HL-60 (cell line): ENCODE measurements around the gene ARHGEF4.

Experiments used
- DNase-seq, 2 experiments: peaks; one replicate each; pipeline ENCODE4 v3.0.0-alpha.2; 2010 to 2020; ENCODE audit warnings: low read depth in 1 of 2, low spot score in 1 of 2
- H3K27ac ChIP-seq: fragments of 250-450 bp; sonication (Bioruptor Pico); replicated peaks from 2 replicates; pipeline ENCODE4 v1.5.1; 2020; ENCODE audit warnings: mild to moderate bottlenecking, moderate library complexity
- H3K27me3 ChIP-seq: fragments of 250-450 bp; sonication (Bioruptor Pico); 2 replicates; pipeline ENCODE4 v1.5.1; 2021; ENCODE audit warnings: mild to moderate bottlenecking, moderate library complexity; ENCODE audit not compliant: insufficient read depth, poor library complexity, severe bottlenecking
- H3K4me3 ChIP-seq: replicated peaks from 2 replicates; pipeline ENCODE4 v1.5.1; 2011; ENCODE audit warnings: mild to moderate bottlenecking, control low read depth, low read length; ENCODE audit not compliant: insufficient read depth
- GABPA ChIP-seq: IDR thresholded peaks from 2 replicates; pipeline ENCODE4 v1.6.1; 2012; ENCODE audit warnings: low read depth
- POLR2AphosphoS5 ChIP-seq: IDR thresholded peaks from 2 replicates; pipeline ENCODE4 v1.6.1; 2012; ENCODE audit warnings: low read depth
- SPI1 ChIP-seq: IDR thresholded peaks from 2 replicates; pipeline ENCODE4 v1.6.1; 2012; ENCODE audit warnings: low read depth, mild to moderate bottlenecking, borderline replicate concordance
- TF ChIP-seq, protein P1 (sequence below): IDR thresholded peaks from 2 replicates; pipeline ENCODE4 v1.6.1; 2012; ENCODE audit warnings: low read depth; ENCODE audit not compliant: insufficient replicate concordance
- TF ChIP-seq, protein P2 (sequence below): IDR thresholded peaks from one replicate; pipeline ENCODE4 v1.5.1; 2011; ENCODE audit warnings: low read length, control low read depth, inconsistent platforms; ENCODE audit not compliant: insufficient read depth

Gene ARHGEF4

DNA sequence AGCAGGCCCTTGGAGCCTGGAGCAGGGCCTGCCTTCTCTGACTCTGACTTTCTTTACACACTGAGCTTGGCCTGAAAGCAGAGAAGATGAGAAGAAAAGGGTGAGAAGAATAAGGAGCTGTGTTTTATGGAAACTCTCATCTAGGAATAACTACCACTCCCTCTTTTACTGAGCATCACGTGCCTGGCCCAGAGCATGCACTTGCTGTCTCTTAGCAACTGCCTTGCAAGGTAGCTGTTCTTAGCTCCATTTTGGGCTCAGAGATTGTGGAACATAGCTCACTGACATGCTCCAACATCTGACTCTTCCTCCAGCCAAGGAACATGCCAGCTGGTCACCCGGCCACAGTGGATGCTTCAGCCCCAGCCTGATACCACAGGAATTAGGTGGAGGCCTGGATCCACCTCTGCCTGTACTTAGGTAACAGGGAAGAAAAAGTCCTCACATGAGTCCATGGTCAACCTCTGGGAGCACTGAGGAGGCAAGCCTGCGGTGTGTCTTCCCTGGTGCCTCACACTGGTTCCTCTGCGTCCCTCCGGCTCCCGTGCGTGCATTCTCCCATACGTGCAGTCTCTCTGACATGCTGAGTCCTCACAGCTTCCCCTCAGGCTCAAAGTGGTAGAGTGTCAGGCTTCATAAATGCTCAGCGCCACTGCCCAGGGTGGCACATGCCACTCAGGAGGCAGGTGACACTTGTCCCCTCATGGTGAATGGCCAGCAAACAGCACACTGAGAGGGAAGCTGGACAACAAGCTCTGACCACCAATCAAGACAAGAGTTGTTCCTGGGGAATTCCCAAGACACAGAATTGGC, 45.7 kb upstream of the ARHGEF4 start:
- no peak overlapping the region for H3K27ac ChIP-seq
- H3K4me3 ChIP-seq = no peak overlapping the region
- TF ChIP-seq POLR2AphosphoS5 (no peak), GABPA (no peak), SPI1 (no peak)
- TF ChIP-seq, protein P1, sequence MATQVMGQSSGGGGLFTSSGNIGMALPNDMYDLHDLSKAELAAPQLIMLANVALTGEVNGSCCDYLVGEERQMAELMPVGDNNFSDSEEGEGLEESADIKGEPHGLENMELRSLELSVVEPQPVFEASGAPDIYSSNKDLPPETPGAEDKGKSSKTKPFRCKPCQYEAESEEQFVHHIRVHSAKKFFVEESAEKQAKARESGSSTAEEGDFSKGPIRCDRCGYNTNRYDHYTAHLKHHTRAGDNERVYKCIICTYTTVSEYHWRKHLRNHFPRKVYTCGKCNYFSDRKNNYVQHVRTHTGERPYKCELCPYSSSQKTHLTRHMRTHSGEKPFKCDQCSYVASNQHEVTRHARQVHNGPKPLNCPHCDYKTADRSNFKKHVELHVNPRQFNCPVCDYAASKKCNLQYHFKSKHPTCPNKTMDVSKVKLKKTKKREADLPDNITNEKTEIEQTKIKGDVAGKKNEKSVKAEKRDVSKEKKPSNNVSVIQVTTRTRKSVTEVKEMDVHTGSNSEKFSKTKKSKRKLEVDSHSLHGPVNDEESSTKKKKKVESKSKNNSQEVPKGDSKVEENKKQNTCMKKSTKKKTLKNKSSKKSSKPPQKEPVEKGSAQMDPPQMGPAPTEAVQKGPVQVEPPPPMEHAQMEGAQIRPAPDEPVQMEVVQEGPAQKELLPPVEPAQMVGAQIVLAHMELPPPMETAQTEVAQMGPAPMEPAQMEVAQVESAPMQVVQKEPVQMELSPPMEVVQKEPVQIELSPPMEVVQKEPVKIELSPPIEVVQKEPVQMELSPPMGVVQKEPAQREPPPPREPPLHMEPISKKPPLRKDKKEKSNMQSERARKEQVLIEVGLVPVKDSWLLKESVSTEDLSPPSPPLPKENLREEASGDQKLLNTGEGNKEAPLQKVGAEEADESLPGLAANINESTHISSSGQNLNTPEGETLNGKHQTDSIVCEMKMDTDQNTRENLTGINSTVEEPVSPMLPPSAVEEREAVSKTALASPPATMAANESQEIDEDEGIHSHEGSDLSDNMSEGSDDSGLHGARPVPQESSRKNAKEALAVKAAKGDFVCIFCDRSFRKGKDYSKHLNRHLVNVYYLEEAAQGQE = no peak
- TF ChIP-seq, protein P2, sequence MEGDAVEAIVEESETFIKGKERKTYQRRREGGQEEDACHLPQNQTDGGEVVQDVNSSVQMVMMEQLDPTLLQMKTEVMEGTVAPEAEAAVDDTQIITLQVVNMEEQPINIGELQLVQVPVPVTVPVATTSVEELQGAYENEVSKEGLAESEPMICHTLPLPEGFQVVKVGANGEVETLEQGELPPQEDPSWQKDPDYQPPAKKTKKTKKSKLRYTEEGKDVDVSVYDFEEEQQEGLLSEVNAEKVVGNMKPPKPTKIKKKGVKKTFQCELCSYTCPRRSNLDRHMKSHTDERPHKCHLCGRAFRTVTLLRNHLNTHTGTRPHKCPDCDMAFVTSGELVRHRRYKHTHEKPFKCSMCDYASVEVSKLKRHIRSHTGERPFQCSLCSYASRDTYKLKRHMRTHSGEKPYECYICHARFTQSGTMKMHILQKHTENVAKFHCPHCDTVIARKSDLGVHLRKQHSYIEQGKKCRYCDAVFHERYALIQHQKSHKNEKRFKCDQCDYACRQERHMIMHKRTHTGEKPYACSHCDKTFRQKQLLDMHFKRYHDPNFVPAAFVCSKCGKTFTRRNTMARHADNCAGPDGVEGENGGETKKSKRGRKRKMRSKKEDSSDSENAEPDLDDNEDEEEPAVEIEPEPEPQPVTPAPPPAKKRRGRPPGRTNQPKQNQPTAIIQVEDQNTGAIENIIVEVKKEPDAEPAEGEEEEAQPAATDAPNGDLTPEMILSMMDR = no peak
- no peak for DNase-seq
- no peaks in the 10 kb centered on the region for H3K27me3 ChIP-seq

DNA sequence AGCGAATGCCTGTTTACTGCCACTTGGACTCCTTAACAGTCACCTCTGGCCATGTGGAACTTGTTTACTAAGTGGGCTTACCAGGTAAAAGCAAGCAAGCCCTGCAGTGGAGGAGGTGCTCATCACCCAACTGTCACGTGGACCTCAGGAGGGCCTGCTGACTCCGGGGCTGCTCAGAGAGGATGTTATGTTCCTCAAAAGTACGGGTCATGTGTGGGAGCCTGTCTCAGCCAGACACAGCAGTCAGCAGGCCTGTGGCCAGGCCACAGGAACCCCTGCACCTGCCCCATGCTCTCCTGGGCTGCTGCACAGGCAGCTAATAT, 45.1 kb upstream of the ARHGEF4 start:
- Histone ChIP-seq H3K27ac (no peak overlapping the region), H3K27me3 (no peaks in the 10 kb centered on the region), H3K4me3 (no peak overlapping the region)
- no peak for DNase-seq
- TF ChIP-seq, protein P2 = no peak
- TF ChIP-seq POLR2AphosphoS5 (no peak), SPI1 (no peak), GABPA (no peak)
- TF ChIP-seq, protein P1 = no peak

DNA sequence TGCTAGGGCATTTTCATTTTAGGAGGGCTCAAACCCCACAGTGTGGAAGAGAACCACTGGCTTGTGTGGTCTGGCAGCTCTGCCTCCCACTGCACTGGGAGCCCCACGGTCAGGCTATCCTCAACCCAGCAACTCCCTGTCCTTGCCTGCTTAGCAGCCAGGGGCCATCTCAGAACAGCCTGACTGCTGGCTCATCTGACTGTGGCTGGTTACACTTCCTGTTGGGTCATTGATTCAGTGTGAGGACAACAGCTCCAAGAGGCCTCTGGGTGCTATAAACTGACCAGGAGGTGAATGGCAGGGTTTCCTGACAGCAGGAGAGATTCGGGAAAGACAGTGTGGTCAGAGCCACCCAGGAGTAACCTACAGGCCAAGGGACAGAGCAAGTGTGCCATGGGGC, 41.3 kb upstream of the ARHGEF4 start:
- H3K27ac ChIP-seq = no peak overlapping the region
- H3K4me3 ChIP-seq = no peak overlapping the region
- peaks cover 5% of the 10 kb centered on the region for H3K27me3 ChIP-seq
- no peak for TF ChIP-seq SPI1
- no peak for TF ChIP-seq POLR2AphosphoS5
- TF ChIP-seq, protein P1 = no peak
- TF ChIP-seq, protein P2 = no peak
- TF ChIP-seq GABPA = no peak
- no peak for DNase-seq
